Brain pericyte (primary cell): ENCODE data around the gene LFNG.
"Not testable (repeated sequence)": the region's sequence is repeated elsewhere in the genome, so short reads cannot be mapped to it uniquely, and the experiment has no call there.

ENCODE experiments used
- DNase-seq: peaks from one replicate; pipeline ENCODE4 v3.0.0-alpha.2; 2012; ENCODE audit warnings: low read depth, low spot score

LFNG gene

GRCh38 chr7:2529161-2530070 lies 9.8 kb downstream of the LFNG start:
- DNase-seq = no peak

GRCh38 chr7:2530071-2530987 lies 10.8 kb downstream of the LFNG start:
- no peak for DNase-seq

- not testable (repeated sequence) for DNase-seq
Measured at GRCh38 chr7:2530994-2531795, 11.6 kb downstream of the LFNG start.

GRCh38 chr7:2531796-2532110 lies 12.2 kb downstream of the LFNG start:
- not testable (repeated sequence) for DNase-seq

- not testable (repeated sequence) for DNase-seq
Measured at GRCh38 chr7:2532199-2532772, 12.7 kb downstream of the LFNG start.

GRCh38 chr7:2532816-2533215 lies 13.2 kb downstream of the LFNG start:
- not testable (repeated sequence) for DNase-seq

- DNase-seq = not testable (repeated sequence)
Measured at GRCh38 chr7:2533566-2533965, 14.0 kb downstream of the LFNG start.

GRCh38 chr7:2534214-2534613 lies 14.6 kb downstream of the LFNG start:
- DNase-seq = not testable (repeated sequence)

- not testable (repeated sequence) for DNase-seq
Measured at GRCh38 chr7:2535872-2536627, 16.5 kb downstream of the LFNG start.

- DNase-seq = no peak
Measured at GRCh38 chr7:2537981-2538851, 18.6 kb downstream of the LFNG start.

GRCh38 chr7:2539031-2539911 lies 19.7 kb downstream of the LFNG start:
- DNase-seq = no peak

- DNase-seq = no peak
Measured at GRCh38 chr7:2540133-2540532, 20.6 kb downstream of the LFNG start.

- DNase-seq = no peak
Measured at GRCh38 chr7:2540641-2541051, 21.1 kb downstream of the LFNG start.

GRCh38 chr7:2541291-2542010 lies 21.9 kb downstream of the LFNG start:
- DNase-seq = no peak

GRCh38 chr7:2542011-2542915 lies 22.7 kb downstream of the LFNG start:
- no peak for DNase-seq

GRCh38 chr7:2542916-2543871 lies 23.6 kb downstream of the LFNG start:
- DNase-seq = no peak
